NK-92 (cell line): ENCODE data around the gene C19orf53.

Source experiments
- DNase-seq: peaks from one replicate; lab custom pipeline; 2025; ENCODE audit not compliant: unreplicated experiment; lab: John Stamatoyannopoulos, UW

Gene C19orf53

GRCh38 chr19:13825489-13826441 lies 51.5 kb downstream of the C19orf53 start:
- no peak for DNase-seq

GRCh38 chr19:13826652-13827235 lies 52.5 kb downstream of the C19orf53 start:
- no peak for DNase-seq

- DNase-seq, result no peak
Observed at GRCh38 chr19:13827656-13828055, 53.4 kb downstream of the C19orf53 start.
